ENCODE results near the gene UBAC1.
"Not testable (repeated sequence)": the region's sequence is repeated elsewhere in the genome, so short reads cannot be mapped to it uniquely, and the experiment has no call there.

Gene UBAC1

GRCh38 chr9:135978642-135979546 lies 17.7 kb upstream of the UBAC1 start:
- peak in 1 of 2 donors; percentile 45 for DNase-seq (ENCODE audit: low read depth in 1 of 2, low spot score in 1 of 2)

- no peak for DNase-seq (ENCODE audit: low read depth in 1 of 2, low spot score in 1 of 2)
Measured at GRCh38 chr9:135976944-135977343, 15.8 kb upstream of the UBAC1 start.

- DNase-seq (ENCODE audit: low read depth in 1 of 2, low spot score in 1 of 2): no peak
Measured at GRCh38 chr9:135976531-135976930, 15.4 kb upstream of the UBAC1 start.

- DNase-seq (ENCODE audit: low read depth in 1 of 2, low spot score in 1 of 2): no peak
Measured at GRCh38 chr9:135975834-135976233, 14.7 kb upstream of the UBAC1 start.

GRCh38 chr9:135974220-135974573 lies 13.0 kb upstream of the UBAC1 start:
- DNase-seq (ENCODE audit: low read depth in 1 of 2, low spot score in 1 of 2): no peak

GRCh38 chr9:135973277-135974219 lies 12.4 kb upstream of the UBAC1 start:
- DNase-seq (ENCODE audit: low read depth in 1 of 2, low spot score in 1 of 2): no peak

GRCh38 chr9:135971892-135972291 lies 10.7 kb upstream of the UBAC1 start:
- no peak for DNase-seq (ENCODE audit: low read depth in 1 of 2, low spot score in 1 of 2)

- DNase-seq (ENCODE audit: low read depth in 1 of 2, low spot score in 1 of 2): no peak
Measured at GRCh38 chr9:135971111-135971766, 10.1 kb upstream of the UBAC1 start.

- DNase-seq (ENCODE audit: low read depth in 1 of 2, low spot score in 1 of 2): no peak
Measured at GRCh38 chr9:135970128-135970815, 9.1 kb upstream of the UBAC1 start.

- no peak for DNase-seq (ENCODE audit: low read depth in 1 of 2, low spot score in 1 of 2)
Measured at GRCh38 chr9:135969064-135969683, 8.0 kb upstream of the UBAC1 start.

- no peak for DNase-seq (ENCODE audit: low read depth in 1 of 2, low spot score in 1 of 2)
Measured at GRCh38 chr9:135968601-135969000, 7.4 kb upstream of the UBAC1 start.

GRCh38 chr9:135968083-135968476 lies 6.9 kb upstream of the UBAC1 start:
- DNase-seq (ENCODE audit: low read depth in 1 of 2, low spot score in 1 of 2): no peak

- DNase-seq (ENCODE audit: low read depth in 1 of 2, low spot score in 1 of 2): not testable (repeated sequence)
Measured at GRCh38 chr9:135966916-135967260, 5.7 kb upstream of the UBAC1 start.

- DNase-seq (ENCODE audit: low read depth in 1 of 2, low spot score in 1 of 2): no peak
Measured at GRCh38 chr9:135965124-135965756, 4.1 kb upstream of the UBAC1 start.

- no peak for DNase-seq (ENCODE audit: low read depth in 1 of 2, low spot score in 1 of 2)
Measured at GRCh38 chr9:135963938-135964337, 2.8 kb upstream of the UBAC1 start.

- no peak for DNase-seq (ENCODE audit: low read depth in 1 of 2, low spot score in 1 of 2)
Measured at GRCh38 chr9:135963338-135963737, 2.2 kb upstream of the UBAC1 start.

GRCh38 chr9:135962696-135963307 lies 1.6 kb upstream of the UBAC1 start:
- no peak for DNase-seq (ENCODE audit: low read depth in 1 of 2, low spot score in 1 of 2)

GRCh38 chr9:135961811-135962695 lies 880 bp upstream of the UBAC1 start:
- no peak for DNase-seq (ENCODE audit: low read depth in 1 of 2, low spot score in 1 of 2)

All from stimulated activated CD4-positive, alpha-beta T cell treated with anti-CD3 and anti-CD28 coated beads, Interleukin-15, amount 100 ng/mL, for 1 hour (primary cell).